IPS DF 6.9 (cell line): Measurements from ENCODE around the gene ZBTB39.

Source experiments
- DNase-seq: peaks from one replicate; pipeline ENCODE4 v3.0.0-alpha.2; 2013; ENCODE audit warnings: low read depth, low spot score
- H3K27ac ChIP-seq: one replicate; pipeline ENCODE4 v1.5.1; 2013; ENCODE audit warnings: low read length, control low read depth
- H3K27me3 ChIP-seq: 2 replicates; pipeline ENCODE4 v1.6.1; 2013; ENCODE audit warnings: mild to moderate bottlenecking, low read length; ENCODE audit not compliant: control insufficient read depth, insufficient read depth
- H3K36me3 ChIP-seq: 2 replicates; pipeline ENCODE4 v1.6.1; 2013; ENCODE audit warnings: low read length; ENCODE audit not compliant: control insufficient read depth, insufficient read depth
- H3K4me1 ChIP-seq: 2 replicates; pipeline ENCODE4 v1.6.1; 2013; ENCODE audit warnings: low read length; ENCODE audit not compliant: control insufficient read depth, insufficient read depth
- H3K4me3 ChIP-seq: 2 replicates; pipeline ENCODE4 v1.5.1; 2013; ENCODE audit warnings: mild to moderate bottlenecking, low read length
- H3K9me3 ChIP-seq: 2 replicates; pipeline ENCODE4 v1.6.1; 2013; ENCODE audit warnings: low read length, inconsistent platforms; ENCODE audit not compliant: control insufficient read depth, insufficient read depth
- WGBS: extraction: QIAGEN DNeasy Blood & Tissue Kit; methylation state at CpG from one replicate; pipeline ENCODE4 v1.1.7; 2013; ENCODE audit warnings: mixed read lengths, missing lambda C conversion rate; ENCODE audit not compliant: insufficient read length, insufficient coverage; 5-methylcytosine and 5-hydroxymethylcytosine counted together

Gene ZBTB39

GRCh38 chr12:57012600-57013465 is 6.5 kb upstream of the ZBTB39 start:
- Histone ChIP-seq H3K27ac (no peak overlapping the region), H3K4me3 (no peak overlapping the region), H3K4me1 (0 out of 2 replicates have a peak, but pooled peaks cover 3% of the 10 kb centered on the region), H3K36me3 (no peaks in the 10 kb centered on the region), H3K27me3 (no peaks in the 10 kb centered on the region), H3K9me3 (no peaks in the 10 kb centered on the region)
- no CpG with 5 or more reads among the region's 7 CpGs for WGBS
- no peak for DNase-seq

- no peaks in the 10 kb centered on the region for H3K27me3 ChIP-seq
- H3K27ac ChIP-seq, result no peak overlapping the region
- H3K9me3 ChIP-seq, result no peaks in the 10 kb centered on the region
- 0 out of 2 replicates have a peak, but pooled peaks cover 3% of the 10 kb centered on the region for H3K4me1 ChIP-seq
- no peak for DNase-seq
- H3K36me3 ChIP-seq, result no peaks in the 10 kb centered on the region
- WGBS, result no CpG with 5 or more reads among the region's 12 CpGs
- no peak overlapping the region for H3K4me3 ChIP-seq
These were observed 5.4 kb upstream of the ZBTB39 start for GRCh38 chr12:57011438-57012424.

- Histone ChIP-seq H3K27ac (no peak overlapping the region), H3K4me1 (0 out of 2 replicates have a peak, but pooled peaks cover 3% of the 10 kb centered on the region), H3K36me3 (no peaks in the 10 kb centered on the region), H3K4me3 (no peak overlapping the region), H3K27me3 (no peaks in the 10 kb centered on the region), H3K9me3 (no peaks in the 10 kb centered on the region)
- no peak for DNase-seq
- WGBS, result no CpG with 5 or more reads among the region's 4 CpGs
These were observed 4.4 kb upstream of the ZBTB39 start for GRCh38 chr12:57010627-57011247.

GRCh38 chr12:57009949-57010626 is 3.7 kb upstream of the ZBTB39 start:
- H3K27ac ChIP-seq, result no peak overlapping the region
- H3K36me3 ChIP-seq, result no peaks in the 10 kb centered on the region
- H3K4me3 ChIP-seq, result no peak overlapping the region
- DNase-seq, result no peak
- no peaks in the 10 kb centered on the region for H3K27me3 ChIP-seq
- WGBS, result no CpG with 5 or more reads among the region's 5 CpGs
- H3K4me1 ChIP-seq, result 0 out of 2 replicates have a peak, but pooled peaks cover 3% of the 10 kb centered on the region
- no peaks in the 10 kb centered on the region for H3K9me3 ChIP-seq

GRCh38 chr12:57008178-57008577 is 1.8 kb upstream of the ZBTB39 start:
- Histone ChIP-seq H3K9me3 (no peaks in the 10 kb centered on the region), H3K27ac (no peak overlapping the region), H3K4me3 (no peak overlapping the region), H3K4me1 (0 out of 2 replicates have a peak, but pooled peaks cover 1% of the 10 kb centered on the region), H3K36me3 (peaks cover 14% of the 10 kb centered on the region), H3K27me3 (no peaks in the 10 kb centered on the region)
- no peak for DNase-seq

GRCh38 chr12:57006809-57007475 is 596 bp upstream of the ZBTB39 start:
- H3K4me1 ChIP-seq, result no peaks in the 10 kb centered on the region
- no peak for DNase-seq
- WGBS, result no CpG with 5 or more reads among the region's 10 CpGs
- no peak overlapping the region for H3K27ac ChIP-seq
- H3K36me3 ChIP-seq, result peaks cover 18% of the 10 kb centered on the region
- H3K9me3 ChIP-seq, result no peaks in the 10 kb centered on the region
- no peaks in the 10 kb centered on the region for H3K27me3 ChIP-seq
- no peak overlapping the region; the same call in 1 of the 2 replicates for H3K4me3 ChIP-seq

- DNase-seq, result no peak
- no peaks in the 10 kb centered on the region for H3K9me3 ChIP-seq
- H3K27ac ChIP-seq, result no peak overlapping the region
- H3K4me1 ChIP-seq, result no peaks in the 10 kb centered on the region
- no peak overlapping the region for H3K4me3 ChIP-seq
- peaks cover 18% of the 10 kb centered on the region for H3K36me3 ChIP-seq
- no CpG with 5 or more reads among the region's 6 CpGs for WGBS
- no peaks in the 10 kb centered on the region for H3K27me3 ChIP-seq
These were observed 1.7 kb downstream of the ZBTB39 start for GRCh38 chr12:57004651-57005050.

- H3K9me3 ChIP-seq, result no peaks in the 10 kb centered on the region
- H3K36me3 ChIP-seq, result peaks cover 18% of the 10 kb centered on the region
- no CpG with 5 or more reads among the region's 13 CpGs for WGBS
- no peak overlapping the region for H3K27ac ChIP-seq
- H3K27me3 ChIP-seq, result no peaks in the 10 kb centered on the region
- no peak for DNase-seq
- H3K4me1 ChIP-seq, result no peaks in the 10 kb centered on the region
- H3K4me3 ChIP-seq, result no peak overlapping the region
These were observed 3.0 kb downstream of the ZBTB39 start for GRCh38 chr12:57003395-57003794.

- H3K9me3 ChIP-seq, result no peaks in the 10 kb centered on the region
- WGBS, result no CpG with 5 or more reads among the region's 13 CpGs
- H3K36me3 ChIP-seq, result peaks cover 18% of the 10 kb centered on the region
- no peak overlapping the region for H3K4me3 ChIP-seq
- no peak overlapping the region for H3K27ac ChIP-seq
- H3K4me1 ChIP-seq, result no peaks in the 10 kb centered on the region
- no peak for DNase-seq
- H3K27me3 ChIP-seq, result no peaks in the 10 kb centered on the region
These were observed 4.9 kb downstream of the ZBTB39 start for GRCh38 chr12:57001448-57001906.
